ES-I3 (cell line): ENCODE measurements around the gene TMEM184A.

Experiments
- H3K36me3 ChIP-seq: 2 replicates; pipeline ENCODE4 v1.6.1; 2013; ENCODE audit warnings: mild to moderate bottlenecking, low read length, control low read depth, moderate library complexity; ENCODE audit not compliant: insufficient read depth
- H3K4me1 ChIP-seq: 2 replicates; pipeline ENCODE4 v1.6.1; 2013; ENCODE audit warnings: mild to moderate bottlenecking, control low read depth, low read length; ENCODE audit not compliant: insufficient read depth
- H3K9ac ChIP-seq: 2 replicates; pipeline ENCODE4 v1.6.1; 2013; ENCODE audit warnings: low read depth, mild to moderate bottlenecking, low read length, moderate library complexity
- H3K9me3 ChIP-seq: 2 replicates; pipeline ENCODE4 v1.6.1; 2013; ENCODE audit warnings: mild to moderate bottlenecking, low read length, moderate library complexity; ENCODE audit not compliant: control insufficient read depth, insufficient read depth

Gene TMEM184A

DNA sequence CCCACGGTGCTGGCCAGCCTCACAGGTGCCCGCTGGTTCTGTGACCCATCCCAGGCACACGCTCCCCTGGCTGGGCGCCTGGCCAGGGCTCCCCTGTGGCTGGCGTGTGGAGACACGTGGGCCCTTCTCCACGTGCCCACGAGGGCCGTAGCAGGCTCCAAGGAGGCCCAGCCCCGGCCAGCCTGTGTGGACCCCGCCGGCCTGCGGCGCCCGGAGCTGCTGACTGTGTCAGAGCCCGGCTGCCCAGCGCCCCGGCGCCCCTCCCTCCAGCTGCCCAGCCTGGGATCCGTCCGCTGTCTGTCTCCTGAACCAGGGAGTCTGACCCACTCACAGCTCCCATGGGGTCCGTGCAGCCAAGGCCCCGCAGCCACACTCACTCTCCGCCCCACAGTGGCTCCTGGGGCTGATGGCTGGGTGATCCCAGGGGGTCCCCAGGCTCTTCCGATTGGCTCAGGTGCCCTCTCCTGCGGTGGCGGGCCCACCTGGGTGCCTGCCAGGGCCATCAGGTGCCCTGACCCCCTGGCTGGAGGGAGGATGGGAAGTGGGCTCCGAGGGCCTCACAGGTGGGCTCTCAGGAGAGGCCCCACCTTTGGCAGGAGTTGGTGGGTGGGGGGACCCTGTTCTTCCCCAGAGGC, 9.6 kb downstream of the TMEM184A start:
- Histone ChIP-seq H3K36me3 (no peaks in the 10 kb centered on the region), H3K4me1 (no peaks in the 10 kb centered on the region)

DNA sequence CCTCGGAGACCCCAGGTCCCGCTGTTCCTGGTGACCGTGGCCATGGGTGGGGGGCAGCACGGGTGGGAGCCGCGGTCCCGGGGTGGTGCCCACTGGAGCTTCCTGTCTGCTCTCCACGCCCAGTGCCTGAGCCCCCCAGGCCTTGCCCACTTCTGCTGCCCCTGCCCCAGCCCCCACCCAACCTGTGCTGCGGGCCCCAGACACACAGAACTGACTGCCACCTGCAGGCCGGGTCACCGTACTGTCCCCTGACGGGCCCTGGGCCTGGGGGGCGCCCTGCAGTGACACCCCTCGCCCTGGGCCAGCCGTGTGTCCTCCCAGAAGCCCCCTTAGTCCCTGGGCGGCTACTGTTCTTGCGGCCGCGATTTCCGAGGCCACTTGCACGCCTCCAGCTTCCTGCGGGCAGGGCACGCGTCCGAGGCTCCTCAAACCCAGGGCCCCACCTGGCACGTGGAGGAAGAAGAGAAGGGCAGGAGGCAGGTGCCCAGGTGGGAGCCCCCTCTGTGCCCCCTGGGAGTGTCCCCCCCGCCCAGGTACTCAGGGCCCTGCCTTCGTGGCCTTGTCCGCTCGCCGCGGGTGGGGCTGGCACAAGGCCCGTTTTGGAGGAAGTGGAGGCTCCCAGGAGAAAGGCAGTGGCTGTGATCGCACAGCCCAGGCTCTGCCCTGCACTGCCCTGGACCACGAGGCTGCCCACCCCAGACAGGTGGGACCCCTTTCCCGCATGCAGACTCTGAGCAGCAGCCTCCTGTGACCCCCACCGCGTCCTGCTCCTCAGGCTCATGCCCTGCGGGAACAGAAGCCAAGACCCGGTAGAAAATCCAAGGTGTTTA, 10.4 kb downstream of the TMEM184A start:
- Histone ChIP-seq H3K36me3 (no peaks in the 10 kb centered on the region), H3K4me1 (no peaks in the 10 kb centered on the region), H3K9ac (no peak overlapping the region), H3K9me3 (no peaks in the 10 kb centered on the region)

More for the DNA sequence above, 9.6 kb downstream of the TMEM184A start:
- Histone ChIP-seq H3K9me3 (no peaks in the 10 kb centered on the region), H3K9ac (no peak overlapping the region)

DNA sequence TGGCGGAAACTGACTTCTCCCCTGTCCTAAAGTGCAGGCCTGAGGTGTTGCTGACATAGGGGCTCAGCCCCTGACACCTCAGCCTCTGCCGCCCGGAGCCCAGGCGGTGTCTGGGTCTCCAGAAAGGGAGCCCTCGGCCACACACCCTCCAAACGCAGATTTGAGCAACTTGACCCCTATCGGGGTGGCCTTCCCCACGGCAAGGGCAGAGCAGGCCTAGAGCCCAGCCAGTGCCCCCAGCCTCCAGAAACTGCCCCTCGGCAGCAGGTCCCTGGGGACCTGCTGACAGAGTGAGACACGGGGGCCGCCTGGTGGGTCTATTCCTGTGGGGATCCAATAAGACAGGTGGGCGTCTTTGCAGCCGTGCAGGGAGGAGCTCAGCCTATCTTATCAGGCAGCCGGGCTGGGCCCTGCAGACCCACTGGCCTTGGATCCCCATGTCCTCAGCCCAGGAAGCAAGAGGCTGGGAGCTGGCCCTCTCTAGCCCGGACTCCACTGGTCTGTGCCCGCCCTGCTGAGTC, 11.0 kb downstream of the TMEM184A start:
- Histone ChIP-seq H3K9ac (no peak overlapping the region), H3K4me1 (no peaks in the 10 kb centered on the region), H3K9me3 (no peaks in the 10 kb centered on the region), H3K36me3 (no peaks in the 10 kb centered on the region)

DNA sequence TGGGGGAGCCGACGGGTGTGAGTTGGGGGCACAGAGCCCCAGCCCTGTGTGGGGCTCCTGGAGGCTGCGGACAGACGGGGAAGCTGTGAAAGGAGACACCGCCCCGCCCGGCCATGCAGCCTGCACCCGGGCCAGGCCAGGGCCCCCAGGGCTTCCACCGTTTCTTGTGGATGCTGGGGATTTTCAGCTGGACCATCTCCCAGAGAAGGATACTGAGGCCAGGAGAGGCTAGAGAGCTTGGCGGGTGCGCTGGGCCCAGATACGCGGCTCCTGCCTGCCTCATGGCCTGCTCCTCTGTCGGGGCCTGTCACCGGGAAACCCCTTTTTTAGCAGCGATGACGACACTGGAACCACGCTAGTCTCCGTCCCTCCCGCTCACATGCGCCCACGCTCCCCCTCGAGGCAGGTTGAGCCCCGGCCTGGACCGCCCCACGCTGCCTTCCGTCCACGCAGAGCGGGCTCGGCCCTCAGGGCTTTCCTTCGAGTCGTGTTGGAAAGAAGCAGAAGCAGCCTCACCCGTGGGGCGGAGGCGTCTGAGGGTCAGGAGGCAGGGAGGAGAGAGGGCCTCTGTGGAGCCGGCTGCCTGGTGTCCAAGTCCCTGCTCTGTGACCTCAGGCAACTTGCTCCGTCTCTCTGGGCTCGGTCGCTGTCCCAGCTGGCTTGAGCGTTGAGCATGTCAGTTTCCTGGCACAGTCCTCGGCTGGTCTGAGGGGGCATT, 11.7 kb downstream of the TMEM184A start:
- no peaks in the 10 kb centered on the region for H3K36me3 ChIP-seq
- no peaks in the 10 kb centered on the region for H3K9me3 ChIP-seq
- no peaks in the 10 kb centered on the region for H3K4me1 ChIP-seq
- H3K9ac ChIP-seq = no peak overlapping the region

DNA sequence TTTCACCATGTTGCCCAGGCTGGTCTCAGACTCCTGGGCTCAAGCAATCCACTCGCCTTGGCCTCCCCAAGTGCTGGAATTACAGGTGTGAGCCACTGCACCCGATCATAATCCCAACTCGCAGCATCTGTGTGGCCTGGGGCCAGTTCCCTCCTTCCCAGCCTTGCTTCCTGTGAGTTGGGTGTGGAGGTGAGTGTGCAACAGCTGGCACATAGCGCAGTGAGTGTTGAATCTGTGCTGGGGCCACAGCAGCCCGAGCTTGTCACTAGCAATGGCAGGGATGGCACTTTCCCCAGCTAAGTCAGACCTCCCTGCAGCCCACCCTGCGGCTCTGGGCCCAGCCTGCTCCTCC, 12.2 kb downstream of the TMEM184A start:
- Histone ChIP-seq H3K36me3 (no peaks in the 10 kb centered on the region), H3K9ac (no peak overlapping the region), H3K9me3 (no peaks in the 10 kb centered on the region), H3K4me1 (no peaks in the 10 kb centered on the region)

DNA sequence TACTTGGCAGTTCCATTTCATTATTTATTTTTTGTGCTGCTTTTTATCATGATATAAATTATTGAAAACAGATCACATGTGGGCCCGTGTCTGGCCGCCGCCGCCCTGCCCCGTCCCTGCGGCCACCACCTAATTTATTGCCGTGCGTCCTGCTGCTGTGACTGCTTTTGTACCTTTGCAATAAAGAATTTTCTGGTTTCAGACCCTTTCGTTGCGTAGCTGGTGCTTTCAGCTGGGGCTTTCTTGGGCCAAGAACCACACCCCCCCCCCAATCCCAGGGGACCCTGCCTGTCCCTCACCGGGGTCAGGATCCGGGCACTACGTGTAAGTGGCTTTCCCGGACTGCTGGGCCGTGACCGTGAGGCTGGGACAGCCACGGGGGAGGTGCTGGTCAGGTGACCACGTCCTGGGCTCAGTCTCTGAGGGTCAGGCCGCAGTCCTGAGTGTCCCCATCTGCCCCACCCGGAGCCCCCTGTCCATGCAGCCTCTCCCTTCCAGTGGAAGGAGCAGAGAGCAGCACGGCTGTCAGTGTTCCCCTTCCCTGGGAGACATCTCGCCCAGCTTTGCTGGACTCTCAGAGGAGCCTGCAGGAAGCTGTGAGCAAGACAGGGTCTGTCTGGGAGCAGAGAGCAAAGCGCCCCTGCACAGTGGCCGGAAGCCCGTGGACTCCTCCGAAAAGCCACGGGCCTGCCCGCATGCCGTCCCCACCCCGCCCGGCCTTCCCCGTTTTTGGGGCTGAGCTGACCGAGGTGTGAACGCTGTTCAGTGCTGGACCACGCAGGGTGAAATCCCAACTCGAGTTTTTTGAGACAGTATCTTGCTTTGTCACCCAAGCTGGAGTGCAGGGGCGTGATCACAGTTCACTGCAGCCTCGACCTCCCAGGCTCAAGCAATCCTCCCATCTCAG, 12.9 kb downstream of the TMEM184A start:
- H3K4me1 ChIP-seq = no peaks in the 10 kb centered on the region
- H3K9ac ChIP-seq = no peak overlapping the region
- no peaks in the 10 kb centered on the region for H3K36me3 ChIP-seq
- no peaks in the 10 kb centered on the region for H3K9me3 ChIP-seq

DNA sequence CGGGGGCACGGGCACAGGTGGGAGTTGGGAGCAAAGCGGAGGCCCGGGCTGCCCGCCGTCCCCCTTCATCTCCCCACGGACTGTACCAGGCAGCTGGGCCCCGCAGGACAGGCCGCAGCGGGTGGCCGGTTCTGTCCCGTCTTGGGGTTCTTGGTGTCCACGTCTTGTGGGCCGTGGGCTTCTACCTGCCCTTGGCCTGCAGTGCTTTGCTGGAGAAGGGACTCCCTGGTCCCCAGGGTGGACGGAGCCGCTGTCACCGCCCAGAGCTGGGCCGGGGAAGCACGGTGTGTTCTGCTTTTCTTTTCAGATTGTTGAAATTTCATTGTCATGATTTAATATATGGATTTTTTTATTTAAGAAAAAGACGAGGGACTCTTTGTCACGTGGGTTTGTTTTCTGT, 13.7 kb downstream of the TMEM184A start:
- H3K9me3 ChIP-seq = no peaks in the 10 kb centered on the region
- H3K4me1 ChIP-seq = peaks cover 7% of the 10 kb centered on the region; the same call in 1 of the 2 replicates
- no peaks in the 10 kb centered on the region for H3K36me3 ChIP-seq
- H3K9ac ChIP-seq = no peak overlapping the region

DNA sequence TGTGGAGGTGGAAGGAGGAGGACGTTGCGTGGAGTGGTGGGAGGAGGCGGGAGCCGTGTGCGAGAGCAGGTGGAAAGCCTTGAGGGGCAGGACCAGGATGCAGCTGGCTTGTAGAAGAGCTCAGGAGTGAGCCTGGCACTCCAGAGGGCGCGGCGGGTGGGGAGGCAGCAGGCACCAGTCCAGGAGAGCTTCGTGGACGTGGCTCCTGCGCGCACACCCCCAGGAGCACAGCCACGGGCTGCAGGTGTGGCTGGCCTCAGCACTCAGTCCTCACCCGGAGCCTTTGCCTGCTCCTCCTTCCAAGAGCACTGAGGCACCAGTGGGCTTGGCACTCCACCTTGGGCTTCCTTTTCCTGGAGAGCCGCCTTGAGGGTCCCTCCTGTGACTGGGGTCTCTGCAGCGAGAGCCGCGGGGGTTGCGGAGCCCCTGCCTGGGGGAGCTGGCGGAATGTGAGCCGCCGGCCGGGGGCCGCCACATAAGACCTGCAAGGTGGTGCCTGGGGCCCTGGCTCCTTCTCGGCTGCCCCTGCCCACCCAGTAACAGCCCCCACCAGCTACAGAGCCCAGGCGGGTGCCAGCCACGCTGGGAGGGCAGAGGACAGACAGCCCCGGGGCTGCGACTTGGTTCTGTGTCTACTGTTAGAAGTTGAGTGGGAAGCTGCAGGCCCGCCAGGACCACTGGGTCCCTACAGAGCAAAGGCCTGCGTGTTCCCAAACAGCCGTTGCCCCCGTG, 14.4 kb downstream of the TMEM184A start:
- H3K9ac ChIP-seq = no peak overlapping the region
- no peaks in the 10 kb centered on the region for H3K36me3 ChIP-seq
- no peaks in the 10 kb centered on the region for H3K9me3 ChIP-seq
- peaks cover 12% of the 10 kb centered on the region for H3K4me1 ChIP-seq

DNA sequence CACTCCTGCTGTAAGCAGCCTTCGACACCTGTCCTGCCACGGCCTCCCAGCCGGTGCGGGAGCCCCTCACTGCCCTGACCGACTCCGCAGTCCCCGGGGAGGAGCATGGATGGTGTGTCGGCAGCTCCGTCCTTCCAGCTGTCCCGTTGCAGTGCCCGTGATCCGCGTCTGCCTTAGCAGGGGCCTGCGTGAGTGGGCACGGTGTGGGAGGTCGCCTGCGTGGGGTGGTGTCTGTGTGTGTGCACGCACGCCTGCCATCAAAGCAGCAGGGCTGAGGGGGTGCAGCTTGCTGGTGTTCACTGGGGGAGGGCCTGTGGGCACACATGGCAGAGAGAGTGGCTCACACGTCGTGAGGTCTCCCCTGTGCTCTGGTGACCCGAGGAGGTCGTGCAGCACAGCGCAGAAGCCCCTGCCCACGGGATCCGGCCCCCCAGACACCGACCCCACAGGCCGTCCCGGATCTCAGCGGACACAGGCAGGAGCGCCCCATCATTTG, 15.2 kb downstream of the TMEM184A start:
- Histone ChIP-seq H3K36me3 (no peaks in the 10 kb centered on the region; the same call in 1 of the 2 replicates), H3K9ac (no peak overlapping the region), H3K4me1 (peaks cover 20% of the 10 kb centered on the region), H3K9me3 (no peaks in the 10 kb centered on the region)

DNA sequence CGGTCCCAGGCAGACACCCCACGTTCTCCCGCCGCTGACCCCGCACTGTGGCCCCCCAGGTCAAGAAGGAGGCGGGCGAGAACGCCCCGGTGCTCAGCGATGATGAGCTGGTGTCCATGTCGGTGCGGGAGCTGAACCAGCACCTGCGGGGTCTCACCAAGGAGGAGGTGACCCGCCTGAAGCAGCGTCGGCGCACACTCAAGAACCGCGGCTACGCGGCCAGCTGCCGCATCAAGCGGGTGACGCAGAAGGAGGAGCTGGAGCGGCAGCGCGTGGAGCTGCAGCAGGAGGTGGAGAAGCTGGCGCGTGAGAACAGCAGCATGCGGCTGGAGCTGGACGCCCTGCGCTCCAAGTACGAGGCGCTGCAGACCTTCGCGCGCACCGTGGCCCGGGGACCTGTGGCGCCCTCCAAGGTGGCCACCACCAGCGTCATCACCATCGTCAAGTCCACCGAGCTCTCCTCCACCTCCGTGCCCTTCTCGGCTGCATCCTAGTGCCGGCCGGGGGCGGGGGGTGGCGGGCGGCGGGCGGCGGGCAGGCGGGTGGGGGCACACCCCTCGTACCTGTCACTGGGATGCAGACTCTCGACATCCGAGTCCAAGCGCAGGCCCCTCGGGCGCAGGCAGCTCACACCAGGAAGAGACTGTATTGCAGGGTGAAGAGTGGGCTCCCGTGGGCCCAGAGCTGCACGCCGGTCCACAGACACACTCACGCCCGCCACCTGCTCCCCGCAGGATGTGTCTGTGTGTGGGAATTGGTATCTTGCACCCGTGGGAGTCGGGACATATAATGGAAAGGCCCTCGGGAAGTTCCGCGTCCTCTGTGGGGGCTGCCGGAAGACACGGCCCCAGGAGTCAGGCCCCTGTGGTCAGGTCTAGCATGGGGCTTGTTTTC, 15.9 kb downstream of the TMEM184A start:
- Histone ChIP-seq H3K9me3 (no peaks in the 10 kb centered on the region), H3K36me3 (no peaks in the 10 kb centered on the region; the same call in 1 of the 2 replicates), H3K4me1 (peaks cover 23% of the 10 kb centered on the region), H3K9ac (no peak overlapping the region)

DNA sequence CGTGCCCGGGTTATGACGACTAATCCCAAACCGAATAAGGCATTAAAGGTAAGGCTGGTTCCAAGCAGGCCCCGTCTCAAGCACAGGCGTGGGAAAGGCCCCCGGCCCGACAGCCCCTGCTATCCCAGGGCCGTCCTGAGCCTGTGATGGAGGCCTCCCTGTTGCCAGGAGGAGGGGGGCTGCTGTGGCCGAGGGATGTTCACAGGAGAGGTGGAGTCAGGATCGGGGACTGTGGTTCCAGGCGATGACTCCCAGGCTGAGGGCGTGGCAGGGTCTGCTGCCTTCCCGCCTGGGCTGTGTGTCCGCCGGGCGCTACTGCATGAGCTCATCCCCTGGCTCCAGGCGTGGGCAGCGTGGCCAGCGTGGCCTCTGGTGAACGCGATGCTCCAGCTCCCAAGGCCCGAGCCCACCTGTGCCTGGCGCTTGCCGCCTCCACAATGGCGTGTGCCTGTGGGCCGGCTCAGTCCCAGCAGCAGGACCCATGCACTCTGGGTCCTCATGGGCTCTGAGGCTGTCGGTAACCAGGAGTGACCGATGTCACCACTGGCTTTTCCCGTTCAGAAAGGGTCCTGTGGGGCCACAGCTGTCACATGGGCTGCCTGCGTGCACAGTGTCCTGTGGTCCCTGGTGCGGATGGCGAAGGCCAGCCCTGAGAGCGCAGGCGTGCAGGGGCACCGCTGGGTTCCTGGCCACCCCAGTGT, 16.7 kb downstream of the TMEM184A start:
- no peaks in the 10 kb centered on the region; the same call in 1 of the 2 replicates for H3K36me3 ChIP-seq
- H3K9ac ChIP-seq = no peak overlapping the region
- H3K4me1 ChIP-seq = peaks cover 26% of the 10 kb centered on the region
- no peaks in the 10 kb centered on the region for H3K9me3 ChIP-seq

DNA sequence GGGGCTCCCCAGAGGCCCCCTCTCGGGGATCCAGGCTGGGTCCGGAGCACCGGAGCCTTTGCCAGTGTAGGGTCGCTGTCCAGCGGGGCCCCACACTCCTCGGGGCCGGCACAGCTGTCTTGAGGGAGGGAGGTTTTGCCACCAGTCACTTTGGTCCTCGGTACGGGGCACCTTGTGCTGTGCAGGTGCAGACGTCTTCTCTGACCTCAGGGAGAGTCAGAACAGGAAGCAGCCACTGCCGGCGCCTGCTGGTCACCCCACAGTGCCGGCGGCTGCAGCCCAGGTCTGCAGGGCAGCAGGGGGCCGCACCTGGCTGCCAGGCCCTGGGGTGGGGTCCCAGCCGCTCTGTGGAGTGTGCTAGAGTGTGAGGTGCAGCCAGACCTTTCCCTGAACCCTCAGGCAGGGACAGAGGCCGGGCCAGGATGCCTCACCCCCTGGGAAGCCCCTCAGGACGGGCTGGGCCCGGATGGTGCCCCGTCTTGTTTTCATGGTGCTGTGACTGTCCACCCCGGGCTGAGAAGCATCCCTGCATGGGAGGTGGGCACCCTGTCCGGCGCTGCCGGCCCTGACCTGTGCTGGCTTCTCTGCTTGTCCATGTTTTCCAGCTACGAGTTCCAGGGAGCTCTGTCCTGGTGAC, 17.3 kb downstream of the TMEM184A start:
- Histone ChIP-seq H3K9me3 (no peaks in the 10 kb centered on the region), H3K4me1 (peaks cover 27% of the 10 kb centered on the region), H3K36me3 (no peaks in the 10 kb centered on the region; the same call in 1 of the 2 replicates), H3K9ac (no peak overlapping the region)
